Gastroesophageal sphincter (tissue), 4 donors: ENCODE data around the gene RGS14. TPM values are rescaled to one million over a fixed set of nuclear protein-coding genes. Genes with fewer than 3 reads are reported as not detected.

Source experiments
- ATAC-seq: fragments of 150-250 bp; one replicate; pipeline ENCODE4 v1.9.1; 2016; ENCODE audit warnings: mild to moderate bottlenecking, moderate library complexity
- H3K27ac ChIP-seq, 4 donors: fragments of 200-600 bp; sonication (generic) in 3 of 4; 1 replicate in 3 of 4; 2 replicates in 1 of 4; pipeline ENCODE4 v1.5.1; 2016 to 2019
- H3K27me3 ChIP-seq: fragments of 200-600 bp; sonication (generic); one replicate; pipeline ENCODE4 v1.5.1; 2019
- H3K36me3 ChIP-seq, 2 donors: fragments of 200-600 bp; sonication (generic); one replicate each; pipeline ENCODE4 v1.5.1; 2019; ENCODE audit warnings: control low read depth in 1 of 2
- H3K4me1 ChIP-seq, 3 donors: fragments of 200-600 bp; sonication (generic); 1 replicate in 2 of 3; 2 replicates in 1 of 3; pipeline ENCODE4 v1.5.1; 2016 to 2019; ENCODE audit warnings: control low read depth in 2 of 3
- H3K4me3 ChIP-seq, 2 donors: fragments of 200-600 bp; sonication (generic); one replicate each; pipeline ENCODE4 v1.5.1; 2019; ENCODE audit warnings: mild to moderate bottlenecking in 1 of 2, moderate library complexity in 1 of 2
- H3K9me3 ChIP-seq, 3 donors: fragments of 200-600 bp; sonication (generic); one replicate each; pipeline ENCODE4 v1.5.1; 2017 to 2019; ENCODE audit warnings: control low read depth in 2 of 3
- EP300 ChIP-seq: sonication (generic); formaldehyde crosslinking; IDR thresholded peaks from one replicate; pipeline ENCODE4 v1.6.1; 2017; ENCODE audit warnings: antibody characterized with exemption, mild to moderate bottlenecking
- POLR2A ChIP-seq, 2 donors: fragments of 450-650 bp; IDR thresholded peaks; one replicate each; pipeline ENCODE4 v1.6.1; 2017; ENCODE audit warnings: antibody characterized with exemption in 2 of 2, mild to moderate bottlenecking in 2 of 2, moderate library complexity in 1 of 2
- POLR2AphosphoS5 ChIP-seq: sonication (generic); formaldehyde crosslinking; IDR thresholded peaks from one replicate; pipeline ENCODE4 v1.6.1; 2017; ENCODE audit warnings: antibody characterized with exemption
- WGBS, 2 donors: methylation state at CpG; one replicate each; pipeline ENCODE4 v1.1.5; 2018; ENCODE audit warnings: low coverage in 1 of 2; 5-methylcytosine and 5-hydroxymethylcytosine counted together
- total RNA-seq, 4 donors: library from RNA; depleted of rRNA; stranded (reverse); fragments of >200 nt; gene quantifications; one replicate each; pipeline ENCODE4 v1.1.0, GENCODE V29; 2016
- TF ChIP-seq, protein P1 (sequence below), 4 experiments: fragments of 200-600 bp in 2 of 4; fragments of 450-650 bp in 2 of 4; sonication (generic) in 1 of 4; IDR thresholded peaks; one replicate each; pipeline ENCODE4 v1.5.1; 2017 to 2019; ENCODE audit warnings: antibody characterized with exemption in 4 of 4, mild to moderate bottlenecking in 2 of 4, moderate library complexity in 2 of 4

RGS14 gene
- total RNA-seq, 4 donors from 2014 or later: 7.6 to 20.1 (median 13.7) TPM

DNA sequence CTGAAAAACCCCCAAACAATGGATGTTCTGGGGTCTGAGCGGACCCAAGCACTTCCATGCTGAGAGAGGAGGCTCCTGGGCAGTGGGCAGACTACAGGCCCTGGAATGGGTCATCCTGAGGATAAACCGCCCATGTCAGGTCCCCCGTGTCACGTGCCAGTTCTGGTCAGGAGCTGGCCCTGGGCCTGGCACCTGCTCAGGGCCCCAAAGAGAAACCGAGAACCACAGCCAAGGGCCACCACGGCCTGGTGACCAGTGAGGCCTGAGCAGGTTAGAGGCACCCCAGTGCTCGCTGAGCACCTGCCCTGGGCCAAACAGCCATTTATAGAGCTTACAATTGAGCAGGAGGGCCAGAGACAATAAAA, 22.0 kb upstream of the RGS14 start:
- 94% methylated on average over 5 of the region's 7 CpGs; no CpG with 5 or more reads in 1 of the 2 donors for WGBS, 2 donors
- Histone ChIP-seq H3K4me3 (no peak overlapping the region), H3K27me3 (no peaks in the 10 kb centered on the region), H3K9me3 (no peaks in the 10 kb centered on the region), H3K27ac (no peak overlapping the region), H3K4me1 (peaks cover 0 to 8% (median 0%) of the 10 kb centered on the region in 3 donors), H3K36me3 (peaks cover 0 to 100% of the 10 kb centered on the region in 2 donors)
- ATAC-seq: no peak
- TF ChIP-seq, protein P1, sequence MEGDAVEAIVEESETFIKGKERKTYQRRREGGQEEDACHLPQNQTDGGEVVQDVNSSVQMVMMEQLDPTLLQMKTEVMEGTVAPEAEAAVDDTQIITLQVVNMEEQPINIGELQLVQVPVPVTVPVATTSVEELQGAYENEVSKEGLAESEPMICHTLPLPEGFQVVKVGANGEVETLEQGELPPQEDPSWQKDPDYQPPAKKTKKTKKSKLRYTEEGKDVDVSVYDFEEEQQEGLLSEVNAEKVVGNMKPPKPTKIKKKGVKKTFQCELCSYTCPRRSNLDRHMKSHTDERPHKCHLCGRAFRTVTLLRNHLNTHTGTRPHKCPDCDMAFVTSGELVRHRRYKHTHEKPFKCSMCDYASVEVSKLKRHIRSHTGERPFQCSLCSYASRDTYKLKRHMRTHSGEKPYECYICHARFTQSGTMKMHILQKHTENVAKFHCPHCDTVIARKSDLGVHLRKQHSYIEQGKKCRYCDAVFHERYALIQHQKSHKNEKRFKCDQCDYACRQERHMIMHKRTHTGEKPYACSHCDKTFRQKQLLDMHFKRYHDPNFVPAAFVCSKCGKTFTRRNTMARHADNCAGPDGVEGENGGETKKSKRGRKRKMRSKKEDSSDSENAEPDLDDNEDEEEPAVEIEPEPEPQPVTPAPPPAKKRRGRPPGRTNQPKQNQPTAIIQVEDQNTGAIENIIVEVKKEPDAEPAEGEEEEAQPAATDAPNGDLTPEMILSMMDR (IDR thresholded peaks at IDR 0.05): no peak
- TF ChIP-seq POLR2AphosphoS5 (no peak), EP300 (no peak), POLR2A (IDR thresholded peaks at IDR 0.05) (no peak)

DNA sequence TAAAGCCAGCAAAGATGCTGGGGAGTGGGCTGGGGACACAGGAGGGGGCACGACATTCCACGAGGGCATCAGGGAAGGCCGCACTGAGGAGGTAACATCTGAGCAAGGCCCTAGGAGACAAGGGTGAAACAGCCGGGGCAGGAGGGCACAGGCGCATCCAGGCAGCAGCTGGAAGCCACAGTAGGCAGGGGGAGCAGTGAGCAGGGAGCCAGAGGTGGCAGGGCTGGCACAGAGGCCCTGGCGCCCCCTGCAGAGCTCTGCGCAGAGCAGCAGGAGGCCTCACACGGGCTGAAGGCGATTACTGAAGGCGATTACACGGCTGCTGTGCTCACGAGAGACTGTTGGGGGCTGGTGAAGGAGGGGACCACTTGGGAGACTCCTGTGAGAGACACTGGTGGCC, 21.6 kb upstream of the RGS14 start:
- WGBS, 2 donors: 55% methylated on average over 8 of the region's 12 CpGs; no CpG with 5 or more reads in 1 of the 2 donors
- TF ChIP-seq, protein P1 (IDR thresholded peaks at IDR 0.05): no peak
- TF ChIP-seq POLR2AphosphoS5 (no peak), POLR2A (IDR thresholded peaks at IDR 0.05) (no peak), EP300 (no peak)
- H3K36me3 ChIP-seq: peaks cover 0 to 98% of the 10 kb centered on the region in 2 donors

DNA sequence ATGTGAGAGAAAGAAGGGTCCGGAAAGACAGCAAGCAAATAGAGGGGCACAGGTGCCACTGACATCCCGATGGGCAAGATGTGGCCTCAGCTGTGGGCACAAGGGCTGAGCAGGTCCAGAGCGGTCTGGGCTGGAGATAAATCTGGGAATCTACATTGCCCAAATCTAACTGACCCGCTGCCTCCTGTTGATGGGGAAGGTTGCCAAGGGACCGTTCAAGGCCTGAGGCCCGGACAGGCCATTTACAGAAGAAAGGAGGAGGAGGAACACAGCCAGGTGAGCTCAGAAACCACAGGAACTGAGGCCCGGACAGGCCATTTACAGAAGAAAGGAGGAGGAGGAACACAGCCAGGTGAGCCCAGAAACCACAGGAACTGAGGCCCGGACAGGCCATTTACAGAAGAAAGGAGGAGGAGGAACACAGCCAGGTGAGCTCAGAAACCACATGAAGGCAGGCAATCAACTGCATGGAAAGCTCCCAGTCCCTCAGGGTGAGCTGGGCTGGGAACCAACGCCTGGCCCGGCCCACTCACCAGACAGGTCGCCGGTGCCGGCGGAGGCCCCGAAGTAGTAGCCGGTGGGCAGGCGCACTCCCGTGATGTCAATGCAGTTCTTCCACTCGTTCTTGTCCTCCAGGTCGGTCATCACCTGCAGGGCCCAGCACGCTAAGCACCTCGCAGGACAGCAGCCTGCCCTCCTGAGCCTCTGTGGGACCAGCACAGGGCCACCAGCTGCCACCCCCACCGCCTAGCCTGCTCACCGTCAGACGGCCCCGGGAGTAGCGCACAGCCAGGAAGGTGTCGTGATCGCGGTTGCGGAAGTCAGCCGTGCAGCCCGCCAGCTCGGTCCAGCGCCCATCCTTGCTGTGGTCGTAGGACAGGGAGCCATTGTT, 20.9 kb upstream of the RGS14 start:
- WGBS, 2 donors: 92% methylated on average over 7 to 20 of the region's 36 CpGs
- no peak for ATAC-seq
- no peak overlapping the region for H3K27ac ChIP-seq

More for the DNA sequence above, 21.6 kb upstream of the RGS14 start:
- H3K4me1 ChIP-seq: peaks cover 0 to 8% (median 0%) of the 10 kb centered on the region in 3 donors
- no peak overlapping the region for H3K27ac ChIP-seq
- H3K27me3 ChIP-seq: no peaks in the 10 kb centered on the region
- no peak for ATAC-seq
- no peaks in the 10 kb centered on the region for H3K9me3 ChIP-seq
- H3K4me3 ChIP-seq: no peak overlapping the region

DNA sequence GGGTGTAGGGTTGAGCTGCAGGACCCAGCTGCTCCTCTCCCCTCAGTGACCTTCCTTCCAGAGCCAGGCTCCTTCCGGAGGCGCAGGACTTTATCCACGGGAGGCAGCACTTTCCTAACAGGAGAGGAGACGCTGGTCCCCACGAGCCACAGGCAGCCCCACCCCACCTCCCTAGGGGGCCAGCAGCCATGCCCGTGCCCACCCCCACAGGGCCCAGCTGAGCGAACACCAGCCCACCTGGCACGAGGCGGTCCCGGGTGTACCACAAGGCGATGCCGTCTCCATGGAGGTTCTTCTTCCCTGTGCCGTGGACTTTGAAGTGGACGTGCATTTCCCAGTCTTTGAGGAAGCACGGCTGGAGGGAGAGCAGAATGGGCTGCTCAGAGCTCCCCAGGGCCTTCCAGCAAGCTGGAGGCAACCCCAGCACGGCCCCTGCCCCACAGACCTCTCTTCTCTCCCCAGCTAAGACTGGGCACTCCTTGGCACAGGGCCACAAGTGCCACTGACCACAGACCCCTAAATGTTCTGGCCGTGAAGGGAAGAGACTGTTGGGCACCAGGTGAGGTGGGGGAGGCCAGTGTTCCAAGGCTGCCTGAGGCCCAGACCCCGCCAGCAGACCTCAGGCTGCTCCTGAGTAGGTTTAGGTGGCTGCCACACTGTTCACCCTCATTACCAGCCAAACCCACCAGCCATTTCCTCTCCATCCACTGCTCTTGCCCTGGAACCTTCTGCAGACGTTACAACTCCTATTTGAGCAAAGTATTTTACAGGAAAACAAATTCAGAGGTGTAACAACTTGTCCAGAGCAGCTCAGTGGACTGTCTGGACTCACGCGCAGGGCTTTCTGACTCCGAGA, 19.2 kb upstream of the RGS14 start:
- ATAC-seq: no peak
- Histone ChIP-seq H3K36me3 (peaks cover 0 to 89% of the 10 kb centered on the region in 2 donors), H3K27me3 (no peaks in the 10 kb centered on the region), H3K4me3 (no peak overlapping the region), H3K9me3 (no peaks in the 10 kb centered on the region), H3K27ac (no peak overlapping the region), H3K4me1 (peaks cover 0 to 8% (median 0%) of the 10 kb centered on the region in 3 donors)
- WGBS, 2 donors: no CpG with 5 or more reads among the region's 22 CpGs
- TF ChIP-seq EP300 (no peak), POLR2A (IDR thresholded peaks at IDR 0.05) (no peak), POLR2AphosphoS5 (no peak)
- TF ChIP-seq, protein P1 (IDR thresholded peaks at IDR 0.05): no peak

More for the DNA sequence above, 20.9 kb upstream of the RGS14 start:
- no peaks in the 10 kb centered on the region for H3K27me3 ChIP-seq
- no peak for TF ChIP-seq POLR2AphosphoS5
- no peak for TF ChIP-seq POLR2A (IDR thresholded peaks at IDR 0.05)
- TF ChIP-seq, protein P1 (IDR thresholded peaks at IDR 0.05): no peak
- TF ChIP-seq EP300: no peak
- H3K4me3 ChIP-seq: no peak overlapping the region
- peaks cover 0 to 98% of the 10 kb centered on the region in 2 donors for H3K36me3 ChIP-seq
- H3K4me1 ChIP-seq: peaks cover 0 to 8% (median 0%) of the 10 kb centered on the region in 3 donors
- H3K9me3 ChIP-seq: no peaks in the 10 kb centered on the region
